GM23248 (cell line): ENCODE results near the gene TRPM2. TPM values are rescaled to one million over a fixed set of nuclear protein-coding genes. Genes with fewer than 3 reads are reported as not detected.

Experiments
- DNase-seq: peaks from one replicate; pipeline ENCODE4 v3.0.0-alpha.2; 2015
- H2AFZ ChIP-seq: fragments of 200-600 bp; sonication (generic); 2 replicates; pipeline ENCODE4 v1.6.1; 2016; ENCODE audit warnings: antibody characterized with exemption
- H3F3A ChIP-seq: fragments of 200-600 bp; sonication (generic); 2 replicates; pipeline ENCODE4 v1.6.1; 2016; ENCODE audit warnings: mild to moderate bottlenecking, antibody characterized with exemption, mixed run types; ENCODE audit not compliant: insufficient read depth
- H3K27ac ChIP-seq: fragments of 200-600 bp; sonication (generic); 2 replicates; pipeline ENCODE4 v1.5.1; 2016; ENCODE audit warnings: mild to moderate bottlenecking
- H3K27me3 ChIP-seq: fragments of 200-600 bp; sonication (generic); replicated peaks from 2 replicates; pipeline ENCODE4 v1.6.1; 2016; ENCODE audit warnings: mild to moderate bottlenecking; ENCODE audit not compliant: insufficient read depth
- H3K36me3 ChIP-seq: fragments of 200-600 bp; sonication (generic); 2 replicates; pipeline ENCODE4 v1.6.1; 2016; ENCODE audit warnings: low read depth, mild to moderate bottlenecking
- H3K4me1 ChIP-seq: fragments of 200-600 bp; sonication (generic); 2 replicates; pipeline ENCODE4 v1.6.1; 2016; ENCODE audit warnings: mild to moderate bottlenecking; ENCODE audit not compliant: insufficient read depth
- H3K4me2 ChIP-seq: fragments of 200-600 bp; sonication (generic); one replicate; pipeline ENCODE4 v1.6.1; 2016; ENCODE audit warnings: mild to moderate bottlenecking; ENCODE audit not compliant: unreplicated experiment
- H3K4me3 ChIP-seq: fragments of 200-600 bp; sonication (generic); 2 replicates; pipeline ENCODE4 v1.5.1; 2016; ENCODE audit warnings: mild to moderate bottlenecking
- H3K79me2 ChIP-seq: fragments of 200-600 bp; sonication (generic); 2 replicates; pipeline ENCODE4 v1.6.1; 2016; ENCODE audit warnings: mild to moderate bottlenecking; ENCODE audit not compliant: insufficient read depth
- H3K9ac ChIP-seq: fragments of 200-600 bp; sonication (generic); 2 replicates; pipeline ENCODE4 v1.6.1; 2016; ENCODE audit warnings: mild to moderate bottlenecking
- H3K9me2 ChIP-seq: fragments of 200-600 bp; sonication (generic); 2 replicates; pipeline ENCODE4 v1.6.1; 2016; ENCODE audit warnings: mixed run types, mild to moderate bottlenecking, moderate library complexity; ENCODE audit not compliant: insufficient read depth
- H3K9me3 ChIP-seq: fragments of 200-600 bp; sonication (generic); one replicate; pipeline ENCODE4 v1.6.1; 2017; ENCODE audit warnings: low read depth
- H4K20me1 ChIP-seq: fragments of 200-600 bp; sonication (generic); 2 replicates; pipeline ENCODE4 v1.6.0; 2016; ENCODE audit not compliant: insufficient read depth
- EZH2 ChIP-seq: fragments of 200-600 bp; sonication (generic); IDR thresholded peaks from 2 replicates; pipeline ENCODE4 v1.6.1; 2018; ENCODE audit warnings: antibody characterized with exemption, mild to moderate bottlenecking; ENCODE audit not compliant: insufficient read depth, poor library complexity, severe bottlenecking
- EZH2phosphoT487 ChIP-seq: fragments of 200-600 bp; sonication (generic); IDR thresholded peaks from 2 replicates; pipeline ENCODE4 v1.6.1; 2018; ENCODE audit warnings: antibody characterized with exemption, moderate library complexity, mild to moderate bottlenecking, low read depth; ENCODE audit not compliant: insufficient read depth
- WGBS, 2 experiments: methylation state at CpG; one replicate each; pipeline ENCODE4 v1.1.6; 2015 to 2017; ENCODE audit warnings: low lambda C conversion rate in 2 of 2, low coverage in 1 of 2; ENCODE audit errors: missing lambda C conversion rate in 2 of 2; 5-methylcytosine and 5-hydroxymethylcytosine counted together
- in situ Hi-C: fragments of 300-500 bp; cut with MboI; formaldehyde crosslinking; loops from 2 replicates; pipeline ENCODE4 v1.15.0; 2020
- polyA plus RNA-seq: library from polyadenylated mRNA; unstranded; fragments of >200 nt; fragmentation: Nextera tagmentation; extraction: Ambion mirVana; gene quantifications from 2 replicates; pipeline ENCODE4 v1.2.1, GENCODE V29; 2016
- total RNA-seq: library from RNA; depleted of rRNA; stranded (reverse); fragments of >200 nt; shearing (Covaris generic); gene quantifications from 2 replicates; pipeline ENCODE4 v1.2.3, GENCODE V29; 2014

The TRPM2 gene
- total and polyA plus RNA-seq, 2 experiments from 2014 or later = 0.22 TPM; not detected in 1

GRCh38 chr21:44399151-44399954, 45.9 kb downstream of the TRPM2 start:
- peaks cover 9% of the 10 kb centered on the region; the same call in 1 of the 2 replicates for H3F3A ChIP-seq
- H2AFZ ChIP-seq = no peak overlapping the region
- no peaks in the 10 kb centered on the region for H3K4me1 ChIP-seq
- no peak overlapping the region for H3K4me3 ChIP-seq
- H3K27ac ChIP-seq = no peak overlapping the region
- H3K9ac ChIP-seq = no peak overlapping the region
- 0 out of 2 replicates have a peak, but pooled peaks cover 5% of the 10 kb centered on the region for H3K27me3 ChIP-seq
- H4K20me1 ChIP-seq = no peaks in the 10 kb centered on the region
- no peak for DNase-seq
- in situ Hi-C loops = no loop called here
- no peaks in the 10 kb centered on the region for H3K9me2 ChIP-seq
- no peaks in the 10 kb centered on the region for H3K36me3 ChIP-seq
- H3K9me3 ChIP-seq = no peaks in the 10 kb centered on the region
- no peaks in the 10 kb centered on the region for H3K79me2 ChIP-seq
- TF ChIP-seq EZH2 (no peak), EZH2phosphoT487 (no peak)
- H3K4me2 ChIP-seq = no peak overlapping the region
- WGBS, 2 experiments = 33 to 41% methylated on average over 29 to 32 of the region's 33 CpGs

- H3K36me3 ChIP-seq = no peaks in the 10 kb centered on the region
- in situ Hi-C loops = no loop called here
- no peaks in the 10 kb centered on the region for H3K27me3 ChIP-seq
- H3K4me1 ChIP-seq = no peaks in the 10 kb centered on the region
- no peak overlapping the region for H3K27ac ChIP-seq
- DNase-seq = no peak
- H3K79me2 ChIP-seq = no peaks in the 10 kb centered on the region
- no peak overlapping the region for H2AFZ ChIP-seq
- H3K4me3 ChIP-seq = no peak overlapping the region
- no peak overlapping the region for H3K9ac ChIP-seq
- TF ChIP-seq EZH2phosphoT487 (no peak), EZH2 (no peak)
- no peaks in the 10 kb centered on the region for H3K9me2 ChIP-seq
- H3K9me3 ChIP-seq = no peaks in the 10 kb centered on the region
- H3K4me2 ChIP-seq = no peak overlapping the region
- no peaks in the 10 kb centered on the region for H4K20me1 ChIP-seq
- 49 to 57% methylated on average over 22 to 25 of the region's 25 CpGs for WGBS, 2 experiments
- H3F3A ChIP-seq = peaks cover 9% of the 10 kb centered on the region; the same call in 1 of the 2 replicates
Observed at GRCh38 chr21:44399955-44400790, 46.8 kb downstream of the TRPM2 start.

GRCh38 chr21:44400791-44401385, 47.5 kb downstream of the TRPM2 start:
- Histone ChIP-seq H3K27me3 (no peaks in the 10 kb centered on the region), H4K20me1 (no peaks in the 10 kb centered on the region), H3K36me3 (no peaks in the 10 kb centered on the region), H3K4me1 (no peaks in the 10 kb centered on the region), H2AFZ (no peak overlapping the region), H3K79me2 (no peaks in the 10 kb centered on the region), H3K4me3 (no peak overlapping the region), H3K9me3 (no peaks in the 10 kb centered on the region), H3K9ac (no peak overlapping the region), H3F3A (peaks cover 9% of the 10 kb centered on the region; the same call in 1 of the 2 replicates), H3K27ac (no peak overlapping the region), H3K9me2 (no peaks in the 10 kb centered on the region), H3K4me2 (no peak overlapping the region)
- 33 to 34% methylated on average over 14 of the region's 14 CpGs for WGBS, 2 experiments
- in situ Hi-C loops = no loop called here
- TF ChIP-seq EZH2 (no peak), EZH2phosphoT487 (no peak)
- DNase-seq = no peak
